HepG2 (cell line): ENCODE measurements around the gene TCP11L1. TPM values are rescaled to one million over a fixed set of nuclear protein-coding genes. Genes with fewer than 3 reads are reported as not detected.

Experiments
- ADNP ChIP-seq: sonication (generic); formaldehyde crosslinking; IDR thresholded peaks from 2 replicates; pipeline ENCODE4 v1.4.0; 2020; ENCODE audit warnings: missing genetic modification reagents
- ATRX ChIP-seq: sonication (generic); formaldehyde crosslinking; IDR thresholded peaks from 2 replicates; pipeline ENCODE4 v1.4.0; 2020; ENCODE audit warnings: missing genetic modification reagents, borderline replicate concordance
- GZF1 ChIP-seq: sonication (generic); formaldehyde crosslinking; IDR thresholded peaks from 2 replicates; pipeline ENCODE4 v1.5.1; 2020; ENCODE audit warnings: mild to moderate bottlenecking, missing genetic modification reagents
- HDAC2 ChIP-seq: sonication (generic); formaldehyde crosslinking; IDR thresholded peaks from 2 replicates; pipeline ENCODE4 v1.4.0; 2020; ENCODE audit warnings: missing genetic modification reagents
- LCORL ChIP-seq, 2 experiments: fragments of 450-650 bp in 1 of 2; sonication (generic) in 1 of 2; formaldehyde crosslinking in 1 of 2; IDR thresholded peaks; 2 replicates each; pipeline versions ENCODE4 v1.5.0 to v1.6.1; 2017 to 2020; ENCODE audit warnings: antibody characterized with exemption in 1 of 2, missing genetic modification reagents in 1 of 2
- MED1 ChIP-seq: sonication (generic); formaldehyde crosslinking; IDR thresholded peaks from 2 replicates; pipeline ENCODE4 v1.4.0; 2020; ENCODE audit warnings: missing genetic modification reagents
- MIER2 ChIP-seq: IDR thresholded peaks from 2 replicates; pipeline ENCODE4 v1.6.1; 2016; ENCODE audit warnings: missing biosample characterization, missing genetic modification reagents
- MIER3 ChIP-seq: IDR thresholded peaks from 2 replicates; pipeline ENCODE4 v1.6.1; 2016; ENCODE audit warnings: missing compliant biosample characterization, borderline replicate concordance
- PRDM15 ChIP-seq: sonication (generic); formaldehyde crosslinking; IDR thresholded peaks from 2 replicates; pipeline ENCODE4 v1.4.0; 2020; ENCODE audit warnings: missing genetic modification reagents
- SALL2 ChIP-seq: sonication (generic); formaldehyde crosslinking; IDR thresholded peaks from 2 replicates; pipeline ENCODE4 v1.8.1; 2023; ENCODE audit warnings: mild to moderate bottlenecking, missing genetic modification reagents, inconsistent platforms
- ZNF10 ChIP-seq: sonication (generic); formaldehyde crosslinking; IDR thresholded peaks from 2 replicates; pipeline ENCODE4 v1.4.0; 2020; ENCODE audit warnings: mild to moderate bottlenecking, low read depth, missing genetic modification reagents, borderline replicate concordance
- ZNF143 ChIP-seq: sonication (generic); formaldehyde crosslinking; IDR thresholded peaks from 2 replicates; pipeline ENCODE4 v1.4.0; 2020; ENCODE audit warnings: missing genetic modification reagents
- ZNF296 ChIP-seq: sonication (generic); formaldehyde crosslinking; conservative IDR thresholded peaks from 2 replicates; pipeline ENCODE4 v1.5.0; 2020; ENCODE audit warnings: mild to moderate bottlenecking, missing genetic modification reagents
- ZNF530 ChIP-seq: sonication (generic); formaldehyde crosslinking; IDR thresholded peaks from 2 replicates; pipeline ENCODE4 v1.5.0; 2020; ENCODE audit warnings: low read depth, mild to moderate bottlenecking, missing genetic modification reagents
- ZNF546 ChIP-seq: sonication (generic); formaldehyde crosslinking; conservative IDR thresholded peaks from 2 replicates; pipeline ENCODE4 v1.8.1; 2023; ENCODE audit warnings: mild to moderate bottlenecking, missing genetic modification reagents
- ZSCAN30 ChIP-seq: sonication (generic); formaldehyde crosslinking; IDR thresholded peaks from 2 replicates; pipeline ENCODE4 v1.5.0; 2020; ENCODE audit warnings: mild to moderate bottlenecking, missing genetic modification reagents
- polyA plus RNA-seq, 8 experiments: library from polyadenylated mRNA; depleted of rRNA in 3 of 8; stranded (reverse) in 7 of 8; unstranded in 1 of 8; fragments of >200 nt; fragmentation: Illumina TruSeq in 4 of 8; extraction: Trizol in 4 of 8; gene quantifications; 2 replicates each; pipeline versions ENCODE4 v1.2.1 to v1.2.3, GENCODE V29; 2011 to 2016; ENCODE audit warnings: low read depth in 4 of 8, missing spikeins in 1 of 8, mixed read lengths in 1 of 8; ENCODE audit not compliant: insufficient read depth in 1 of 8
- total RNA-seq, 5 experiments: library from RNA; depleted of rRNA; stranded (reverse); fragments of >200 nt; fragmentation: Illumina TruSeq; extraction: Trizol; gene quantifications; 2 replicates each; pipeline ENCODE4 v1.2.3, GENCODE V29; 2016; ENCODE audit warnings: low read depth in 1 of 5
- TF ChIP-seq, protein P1 (sequence below): sonication (generic); formaldehyde crosslinking; IDR thresholded peaks from 2 replicates; pipeline ENCODE4 v1.8.1; 2023; ENCODE audit warnings: mild to moderate bottlenecking, inconsistent platforms, moderate library complexity, missing genetic modification reagents, borderline replicate concordance
- TF ChIP-seq, protein P2 (sequence below): IDR thresholded peaks from 2 replicates; pipeline ENCODE4 v1.6.1; 2016; ENCODE audit warnings: low read depth
- TF ChIP-seq, protein P3 (sequence below): IDR thresholded peaks from 2 replicates; pipeline ENCODE4 v1.6.1; 2016; ENCODE audit warnings: low read depth, borderline replicate concordance
- TF ChIP-seq, protein P4 (sequence below): sonication (generic); formaldehyde crosslinking; conservative IDR thresholded peaks from 2 replicates; pipeline ENCODE4 v1.4.0; 2020; ENCODE audit warnings: missing genetic modification reagents

The TCP11L1 gene
- total and polyA plus RNA-seq, 2 of the 13 experiments (the other 11 are each of a cell fraction or from before 2014, with no cell fraction given), result 7.9 to 10.1 TPM

DNA sequence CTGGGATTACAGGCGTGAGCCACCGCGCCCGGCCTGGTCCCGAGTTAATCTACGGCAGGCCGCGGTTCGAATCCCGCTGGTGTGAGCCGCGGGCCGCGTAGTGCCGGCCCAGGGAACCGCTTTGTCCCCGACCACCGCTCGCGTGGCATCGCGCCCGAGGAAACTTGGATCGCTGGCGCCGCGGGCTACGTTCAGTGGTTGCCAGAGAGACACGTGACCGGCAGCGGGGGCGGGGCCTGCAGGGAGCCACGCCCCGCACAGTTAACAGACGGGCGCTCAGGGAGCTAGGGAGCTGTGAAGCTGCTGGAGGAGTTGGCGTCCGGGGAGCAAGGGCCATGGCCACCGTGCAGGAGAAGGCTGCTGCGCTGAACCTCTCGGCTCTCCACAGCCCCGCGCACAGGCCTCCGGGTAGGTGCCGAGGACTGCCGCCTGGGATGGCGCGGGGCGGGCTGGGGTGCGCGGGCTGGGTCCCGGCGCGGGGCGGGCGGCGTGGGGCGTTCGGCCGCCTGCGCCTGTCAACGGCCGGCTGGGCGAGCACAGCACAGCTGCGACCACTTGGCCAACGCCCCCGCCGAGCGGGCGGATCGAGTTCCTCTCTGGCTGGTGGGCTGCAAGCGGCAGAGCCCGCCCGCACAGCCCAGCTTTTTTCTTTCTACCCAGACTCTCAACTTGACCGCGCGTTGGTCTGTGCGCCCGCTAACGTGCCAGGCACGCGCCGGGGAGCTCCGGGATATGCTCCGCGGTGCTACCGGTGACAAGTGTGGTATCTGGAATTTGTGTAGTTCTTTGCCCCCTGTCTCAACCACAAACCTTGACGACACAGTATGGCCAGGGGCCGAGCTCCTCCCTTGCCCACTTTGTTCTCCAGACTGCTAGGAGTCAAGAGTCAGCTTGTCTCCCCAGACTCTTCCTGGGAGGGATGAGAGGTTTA, 23.5 kb upstream of the TCP11L1 start, which contains the start of gene DEPDC7 (continued):
- TF ChIP-seq PRDM15 (CRISPR knock-in tag) (peak; percentile 43; the same call in 1 of the 2 replicates), MIER3 (CRISPR knock-in tag) (no peak), ZNF143 (CRISPR knock-in tag) (no peak), ZNF10 (CRISPR knock-in tag) (no peak), MIER2 (CRISPR knock-in tag) (0 out of 2 replicates have a peak, but pooled peaks have one; percentile 25), GZF1 (CRISPR knock-in tag) (no peak), ATRX (CRISPR knock-in tag) (no peak), LCORL (IDR thresholded peaks at IDR 0.05) (peak; percentile 35; the same call in 1 of the 2 replicates), LCORL (CRISPR knock-in tag; IDR thresholded peaks at IDR 0.05) (peak; percentile 54; the same call in 1 of the 2 replicates), ZNF546 (CRISPR knock-in tag) (peak; percentile 93), SALL2 (peak; percentile 71), ADNP (CRISPR knock-in tag) (0 out of 2 replicates have a peak, but pooled peaks have one; percentile 86), ZNF296 (CRISPR knock-in tag) (no peak), HDAC2 (CRISPR knock-in tag) (peak; percentile 49), ZSCAN30 (CRISPR knock-in tag) (no peak), MED1 (CRISPR knock-in tag) (peak; percentile 46; the same call in 1 of the 2 replicates), ZNF530 (CRISPR knock-in tag) (no peak)
- TF ChIP-seq, protein P1, sequence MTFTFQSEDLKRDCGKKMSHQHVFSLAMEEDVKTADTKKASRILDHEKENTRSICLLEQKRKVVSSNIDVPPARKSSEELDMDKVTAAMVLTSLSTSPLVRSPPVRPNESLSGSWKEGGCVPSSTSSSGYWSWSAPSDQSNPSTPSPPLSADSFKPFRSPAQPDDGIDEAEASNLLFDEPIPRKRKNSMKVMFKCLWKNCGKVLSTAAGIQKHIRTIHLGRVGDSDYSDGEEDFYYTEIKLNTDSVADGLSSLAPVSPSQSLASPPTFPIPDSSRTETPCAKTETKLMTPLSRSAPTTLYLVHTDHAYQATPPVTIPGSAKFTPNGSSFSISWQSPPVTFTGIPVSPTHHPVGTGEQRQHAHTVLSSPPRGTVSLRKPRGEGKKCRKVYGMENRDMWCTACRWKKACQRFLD, result no peak; the same call in 1 of the 2 replicates
- TF ChIP-seq, protein P2, sequence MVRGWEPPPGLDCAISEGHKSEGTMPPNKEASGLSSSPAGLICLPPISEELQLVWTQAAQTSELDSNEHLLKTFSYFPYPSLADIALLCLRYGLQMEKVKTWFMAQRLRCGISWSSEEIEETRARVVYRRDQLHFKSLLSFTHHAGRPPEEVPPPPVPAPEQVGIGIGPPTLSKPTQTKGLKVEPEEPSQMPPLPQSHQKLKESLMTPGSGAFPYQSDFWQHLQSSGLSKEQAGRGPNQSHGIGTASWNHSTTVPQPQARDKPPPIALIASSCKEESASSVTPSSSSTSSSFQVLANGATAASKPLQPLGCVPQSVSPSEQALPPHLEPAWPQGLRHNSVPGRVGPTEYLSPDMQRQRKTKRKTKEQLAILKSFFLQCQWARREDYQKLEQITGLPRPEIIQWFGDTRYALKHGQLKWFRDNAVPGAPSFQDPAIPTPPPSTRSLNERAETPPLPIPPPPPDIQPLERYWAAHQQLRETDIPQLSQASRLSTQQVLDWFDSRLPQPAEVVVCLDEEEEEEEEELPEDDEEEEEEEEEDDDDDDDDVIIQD (CRISPR knock-in tag), result peak; percentile 54; the same call in 1 of the 2 replicates
- TF ChIP-seq, protein P3, sequence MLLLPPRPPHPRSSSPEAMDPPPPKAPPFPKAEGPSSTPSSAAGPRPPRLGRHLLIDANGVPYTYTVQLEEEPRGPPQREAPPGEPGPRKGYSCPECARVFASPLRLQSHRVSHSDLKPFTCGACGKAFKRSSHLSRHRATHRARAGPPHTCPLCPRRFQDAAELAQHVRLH, result peak; percentile 91; the same call in 1 of the 2 replicates
- TF ChIP-seq, protein P4, sequence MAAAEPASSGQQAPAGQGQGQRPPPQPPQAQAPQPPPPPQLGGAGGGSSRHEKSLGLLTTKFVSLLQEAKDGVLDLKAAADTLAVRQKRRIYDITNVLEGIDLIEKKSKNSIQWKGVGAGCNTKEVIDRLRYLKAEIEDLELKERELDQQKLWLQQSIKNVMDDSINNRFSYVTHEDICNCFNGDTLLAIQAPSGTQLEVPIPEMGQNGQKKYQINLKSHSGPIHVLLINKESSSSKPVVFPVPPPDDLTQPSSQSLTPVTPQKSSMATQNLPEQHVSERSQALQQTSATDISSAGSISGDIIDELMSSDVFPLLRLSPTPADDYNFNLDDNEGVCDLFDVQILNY (CRISPR knock-in tag), result 0 out of 2 replicates have a peak, but pooled peaks have one; percentile 58
